ENCODE measurements around the gene TTLL11. TPM values are rescaled to one million over a fixed set of nuclear protein-coding genes. Genes with fewer than 3 reads are reported as not detected.

The TTLL11 gene
- total RNA-seq, 1 experiment from 2014 or later, result 1.5 TPM

DNA sequence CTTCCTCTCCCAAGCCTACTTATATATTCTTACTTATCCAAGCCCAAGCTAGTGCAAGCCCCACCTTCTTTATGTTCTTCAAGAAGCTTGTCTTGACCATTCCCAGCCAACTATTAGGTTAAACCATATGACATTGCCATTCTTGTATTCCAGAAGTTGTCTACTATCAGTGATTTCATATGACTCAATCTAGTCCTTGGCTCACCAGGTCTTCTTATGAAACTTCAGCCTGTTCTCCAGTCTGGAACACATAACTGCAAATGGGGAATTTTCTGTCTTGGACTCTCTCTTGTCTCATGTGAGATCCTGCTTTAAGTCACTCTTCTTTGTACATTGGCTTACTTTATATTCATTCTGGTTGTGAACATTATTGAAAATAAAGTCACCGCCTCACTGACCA, 130.7 kb downstream of the TTLL11 start:
- H3K9me3 Mint-ChIP-seq, result no peaks in the 10 kb centered on the region
- H3T11ph ChIP-seq (ENCODE audit: low read length), result no peak overlapping the region
- H3K23me2 ChIP-seq (ENCODE audit: insufficient read length, low read depth, low read length, poor library complexity, severe bottlenecking), result no peaks in the 10 kb centered on the region
- no peaks in the 10 kb centered on the region for H3K79me1 ChIP-seq (ENCODE audit: insufficient read depth, low read depth, low read length, poor library complexity, severe bottlenecking)
- WGBS (ENCODE audit: extremely low coverage, insufficient read length, low lambda C conversion rate), result no CpG with 5 or more reads among the region's 1 CpG
- H3K27ac Mint-ChIP-seq, result no peak overlapping the region; a peak in 1 of 7 replicates
- H3K14ac ChIP-seq (ENCODE audit: insufficient read depth, low read length), result no peak overlapping the region
- no peak overlapping the region for H2BK120ac ChIP-seq (ENCODE audit: low read depth, low read length, poor library complexity, severe bottlenecking)
- H3K27ac ChIP-seq (ENCODE audit: insufficient read length, low read depth, low read length), result no peak overlapping the region
- no peak overlapping the region for H2BK12ac ChIP-seq (ENCODE audit: insufficient read length, low read depth, low read length)
- H3K23ac ChIP-seq (ENCODE audit: insufficient read length, low read depth, low read length), result no peak overlapping the region
- peaks cover 15% of the 10 kb centered on the region for H3K27me3 Mint-ChIP-seq (ENCODE audit: low read depth)
- H4K20me1 ChIP-seq (ENCODE audit: control insufficient read depth, insufficient read depth, insufficient read length), result no peaks in the 10 kb centered on the region
- H4K8ac ChIP-seq (replicated peaks; ENCODE audit: insufficient read length, low read depth, low read length), result no peak overlapping the region
- no peak overlapping the region for H2BK15ac ChIP-seq (ENCODE audit: low read depth, low read length)
- no peak overlapping the region for H4K91ac ChIP-seq (ENCODE audit: insufficient read length, low read depth, low read length)
- H3K36me3 Mint-ChIP-seq (ENCODE audit: insufficient read depth in 1 of 3, low read depth in 3 of 3), result no peaks in the 10 kb centered on the region
- no peak overlapping the region for H3K56ac ChIP-seq (ENCODE audit: insufficient read length, low read depth, low read length)
- no peaks in the 10 kb centered on the region for H3K79me2 ChIP-seq (ENCODE audit: insufficient read depth, low read length)
- H2BK5ac ChIP-seq (ENCODE audit: insufficient read length, low read length), result no peak overlapping the region
- no peak overlapping the region for H3K4me2 ChIP-seq (ENCODE audit: insufficient read depth, insufficient read length, low read length)
- H3K4me1 Mint-ChIP-seq, result peaks cover 4 to 5% of the 10 kb centered on the region in 2 experiments
- H3K4me3 Mint-ChIP-seq, result no peak overlapping the region
- no peaks in the 10 kb centered on the region for H3K4me1 ChIP-seq (ENCODE audit: insufficient read depth, low read length)
- DNase-seq, result no peak
- H3K4ac ChIP-seq (ENCODE audit: low read depth, low read length), result no peak overlapping the region
- no peak overlapping the region for H4K5ac ChIP-seq (ENCODE audit: insufficient read length, low read depth, low read length)
- no peak overlapping the region for H2AFZ ChIP-seq (ENCODE audit: low read length)
- H3K9ac ChIP-seq (ENCODE audit: extremely low read depth, insufficient read length, low read length), result no peak overlapping the region
- no peaks in the 10 kb centered on the region for H3K9me3 ChIP-seq (ENCODE audit: control insufficient read depth, low read depth, low read length)
- no peak for TF ChIP-seq CTCF (conservative IDR thresholded peaks at IDR 0.05)
- no peaks in the 10 kb centered on the region for H3K27me3 ChIP-seq (ENCODE audit: insufficient read depth, low read length)
- H2AK5ac ChIP-seq (ENCODE audit: insufficient read length, low read length), result no peak overlapping the region
- no peak overlapping the region for H2BK20ac ChIP-seq (ENCODE audit: low read depth, low read length, poor library complexity, severe bottlenecking)
- H3K18ac ChIP-seq (ENCODE audit: insufficient read length, low read depth, low read length), result no peak overlapping the region

Measured in H9 (cell line).